ENCODE results near the gene SEPTIN12.

DNA sequence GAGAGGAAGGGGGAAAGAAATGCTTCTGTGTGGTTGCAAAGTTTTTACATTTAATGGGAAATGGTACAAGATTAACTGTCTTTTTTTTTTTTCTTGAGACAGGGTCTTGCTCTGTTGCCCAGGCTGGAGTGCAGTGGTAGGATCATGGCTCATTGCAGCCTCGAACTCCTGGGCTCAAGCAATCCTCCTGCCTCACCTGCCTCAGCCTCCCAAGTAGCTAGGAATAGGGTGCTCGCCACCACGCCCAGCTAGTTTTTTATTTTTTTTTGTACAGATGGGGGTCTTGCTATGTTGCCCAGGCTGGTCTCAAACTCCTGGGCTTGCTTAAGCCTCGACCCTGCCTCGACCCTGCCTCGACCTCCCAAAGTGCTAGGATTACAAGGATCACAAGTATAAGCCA is 18.1 kb upstream of the SEPTIN12 start:
- TF ChIP-seq OSR1 (CRISPR knock-in tag; IDR thresholded peaks at IDR 0.05) = no peak
- TF ChIP-seq ZFP30 (CRISPR knock-in tag; IDR thresholded peaks at IDR 0.05) = no peak
- TF ChIP-seq ZNF565 (CRISPR knock-in tag; conservative IDR thresholded peaks at IDR 0.05; ENCODE audit: low read depth) = no peak
